Neural crest cell (in vitro differentiated cells): Measurements from ENCODE around the gene GSTT2B. TPM values are rescaled to one million over a fixed set of nuclear protein-coding genes. Genes with fewer than 3 reads are reported as not detected.
"Not testable (repeated sequence)": the region's sequence is repeated elsewhere in the genome, so short reads cannot be mapped to it uniquely, and the experiment has no call there.

Source experiments
- DNase-seq: peaks from one replicate; pipeline ENCODE4 v3.0.0; 2021; ENCODE audit warnings: low read depth, mixed read lengths, low spot score
- H3K27ac Mint-ChIP-seq: one replicate; pipeline ENCODE4 v1.8.0; 2021; ENCODE audit warnings: mild to moderate bottlenecking, mixed read lengths; ENCODE audit not compliant: unreplicated experiment
- H3K27me3 Mint-ChIP-seq: 2 replicates; pipeline ENCODE4 v1.8.0; 2021; ENCODE audit warnings: low read depth, mild to moderate bottlenecking, mixed read lengths
- H3K36me3 Mint-ChIP-seq: 2 replicates; pipeline ENCODE4 v1.8.0; 2021; ENCODE audit warnings: low read depth, mild to moderate bottlenecking, mixed read lengths
- H3K4me1 Mint-ChIP-seq: 2 replicates; pipeline ENCODE4 v1.8.0; 2021; ENCODE audit warnings: mixed read lengths
- H3K4me3 Mint-ChIP-seq: one replicate; pipeline ENCODE4 v1.8.0; 2021; ENCODE audit warnings: mild to moderate bottlenecking, mixed read lengths
- H3K9me3 Mint-ChIP-seq: 2 replicates; pipeline ENCODE4 v1.8.0; 2021; ENCODE audit warnings: mixed read lengths
- total RNA-seq: library from RNA; stranded (reverse); gene quantifications from 2 replicates; pipeline ENCODE4 v1.2.1, GENCODE V29; 2021
- TF ChIP-seq, protein P1 (sequence below): fragments of 200-600 bp; sonication (generic); conservative IDR thresholded peaks from 2 replicates; pipeline ENCODE4 v1.5.0; 2021; ENCODE audit warnings: antibody characterized with exemption, mild to moderate bottlenecking

Gene GSTT2B
- total RNA-seq, 1 donor from 2014 or later = 2.1 TPM

DNA sequence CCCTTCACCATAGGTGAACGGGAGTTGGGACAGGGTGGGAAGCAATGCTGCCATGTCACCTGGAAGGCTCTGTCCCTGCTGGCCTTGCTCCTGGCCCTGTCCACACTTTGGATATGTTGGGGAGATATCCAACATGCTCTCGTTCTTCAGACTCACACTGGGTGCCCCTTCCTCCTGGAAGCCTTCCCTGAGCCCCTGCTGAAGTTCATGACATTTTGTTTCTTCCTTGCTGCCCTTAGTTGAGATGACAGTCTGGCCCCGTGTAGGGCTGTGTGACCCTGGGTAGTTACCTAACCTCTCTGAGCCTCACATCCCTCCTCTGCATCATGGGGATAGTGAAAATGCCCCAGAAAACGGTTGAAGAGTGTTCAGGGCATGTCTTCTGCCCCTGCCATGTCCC is 7.5 kb downstream of the GSTT2B start:
- H3K9me3 Mint-ChIP-seq, H3K27me3 Mint-ChIP-seq, H3K4me3 Mint-ChIP-seq, DNase-seq, H3K36me3 Mint-ChIP-seq, H3K27ac Mint-ChIP-seq, H3K4me1 Mint-ChIP-seq: not testable (repeated sequence)

DNA sequence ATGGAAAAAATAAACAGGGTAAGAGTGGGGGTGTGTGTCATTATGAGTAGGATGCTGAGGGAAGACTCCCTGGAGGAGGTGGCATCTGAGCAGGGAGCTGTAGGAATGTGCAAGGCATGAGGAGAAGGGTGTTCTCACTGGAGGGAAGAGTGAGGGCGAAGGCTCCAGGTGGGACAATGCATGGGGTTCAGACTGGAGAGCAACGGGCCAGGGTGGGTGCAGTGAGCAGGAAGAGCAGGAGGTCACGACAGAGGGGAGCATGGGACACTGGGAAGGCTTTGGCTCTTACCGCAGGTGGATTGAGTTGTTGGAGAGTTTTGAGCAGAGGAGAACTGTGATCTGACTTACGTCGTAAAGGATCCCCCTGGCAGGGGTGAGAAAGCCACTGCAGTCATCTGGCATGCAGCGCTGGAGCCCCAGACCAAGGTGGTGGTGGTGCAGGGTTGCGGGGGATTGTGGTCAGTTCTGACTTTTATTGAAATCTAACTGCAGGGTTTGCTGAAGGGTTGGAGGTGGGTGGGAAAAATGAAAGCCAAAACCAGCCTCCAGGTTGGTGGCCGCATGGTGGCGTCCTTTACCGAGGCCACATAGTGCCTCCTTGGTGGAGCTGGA is 8.1 kb downstream of the GSTT2B start:
- DNase-seq, H3K27me3 Mint-ChIP-seq, H3K4me3 Mint-ChIP-seq, H3K36me3 Mint-ChIP-seq, H3K9me3 Mint-ChIP-seq, H3K4me1 Mint-ChIP-seq: not testable (repeated sequence)
- H3K27ac Mint-ChIP-seq = peak overlapping the region; percentile 73

DNA sequence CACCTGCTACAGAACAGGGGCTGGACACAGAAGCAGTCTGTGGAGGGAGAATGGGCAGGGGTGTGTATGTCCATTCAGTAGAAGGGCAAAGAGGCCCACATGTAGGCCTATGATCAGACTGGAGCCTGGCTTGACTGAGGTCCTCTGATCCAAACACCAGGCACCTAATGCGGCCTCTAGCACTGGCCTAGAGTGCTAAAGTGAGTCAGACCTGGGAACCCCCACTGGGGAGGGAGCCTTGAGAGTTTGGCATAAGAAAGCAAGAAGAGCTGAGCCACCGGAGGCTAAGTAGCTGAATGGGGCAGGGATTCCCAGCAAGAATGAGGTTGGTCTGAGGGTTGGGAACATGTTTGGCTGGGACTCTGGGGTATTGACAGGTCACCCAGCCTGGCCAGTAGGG is 9.6 kb downstream of the GSTT2B start:
- not testable (repeated sequence) for H3K9me3 Mint-ChIP-seq, DNase-seq, H3K27me3 Mint-ChIP-seq, H3K4me3 Mint-ChIP-seq, H3K36me3 Mint-ChIP-seq, H3K4me1 Mint-ChIP-seq
- H3K27ac Mint-ChIP-seq = peak overlapping the region; percentile 81

DNA sequence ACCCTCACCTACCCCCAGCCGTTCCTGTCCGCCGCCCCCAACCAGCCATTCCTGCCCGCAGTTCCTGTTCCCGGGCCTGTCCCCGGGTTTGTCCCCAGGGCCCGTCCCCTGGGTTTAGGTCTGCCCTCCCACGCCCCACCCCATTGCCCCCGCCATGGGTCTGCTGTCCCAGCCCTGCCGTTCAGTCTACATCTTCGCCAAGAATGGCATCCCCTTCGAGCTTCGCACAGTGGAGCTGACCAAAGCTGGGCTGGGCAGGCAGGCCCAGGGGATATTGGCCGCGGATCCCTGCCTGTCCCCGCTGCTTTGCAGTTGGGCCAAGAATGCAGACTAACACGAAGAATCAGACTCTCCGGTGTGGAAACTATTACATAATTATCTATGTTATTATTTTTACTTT is 11.2 kb downstream of the GSTT2B start:
- not testable (repeated sequence) for H3K27me3 Mint-ChIP-seq, H3K9me3 Mint-ChIP-seq, H3K27ac Mint-ChIP-seq, H3K4me3 Mint-ChIP-seq, DNase-seq, H3K36me3 Mint-ChIP-seq, H3K4me1 Mint-ChIP-seq

DNA sequence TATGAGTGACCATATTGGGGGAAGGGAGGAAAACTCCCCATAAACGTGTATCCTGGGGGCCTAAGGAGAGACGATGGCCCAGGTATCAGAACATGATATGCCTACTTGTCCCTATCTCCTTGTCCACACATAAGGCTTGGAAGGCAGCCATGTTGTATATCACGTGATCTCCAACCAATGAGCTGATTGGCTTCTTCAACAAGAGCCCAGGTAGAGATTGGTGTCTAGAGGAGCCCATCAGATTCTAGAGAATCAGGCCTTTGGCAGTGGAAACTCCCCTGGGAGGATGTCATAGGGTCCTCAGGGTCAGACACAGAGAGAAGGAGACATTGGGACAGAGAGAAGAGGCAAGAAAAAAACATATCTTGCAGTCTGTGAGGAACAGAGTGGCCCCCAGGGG is 13.6 kb downstream of the GSTT2B start:
- not testable (repeated sequence) for H3K27ac Mint-ChIP-seq, H3K4me3 Mint-ChIP-seq, DNase-seq, H3K9me3 Mint-ChIP-seq, H3K27me3 Mint-ChIP-seq, H3K4me1 Mint-ChIP-seq, H3K36me3 Mint-ChIP-seq

DNA sequence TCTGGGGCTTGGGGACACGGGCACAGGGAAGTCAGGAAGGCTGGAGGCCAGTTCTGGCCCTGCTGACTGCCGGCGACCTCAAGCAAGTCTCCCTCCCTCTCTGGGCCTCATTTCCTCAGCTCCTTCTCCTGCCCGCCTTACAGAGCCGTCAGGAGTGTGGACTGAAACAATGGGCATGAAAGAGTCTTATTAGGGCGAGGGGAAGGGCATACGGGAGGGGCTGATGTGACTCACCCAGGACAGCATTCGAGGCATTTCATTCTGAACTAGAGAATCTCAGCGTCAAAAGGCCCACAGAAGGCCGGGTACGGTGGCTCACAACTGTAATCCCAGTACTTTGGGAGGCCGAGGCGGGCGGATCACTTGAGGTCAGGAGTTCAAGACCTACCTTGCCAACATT is 20.8 kb downstream of the GSTT2B start:
- H3K27ac Mint-ChIP-seq, DNase-seq, H3K36me3 Mint-ChIP-seq, H3K4me3 Mint-ChIP-seq, H3K9me3 Mint-ChIP-seq, H3K4me1 Mint-ChIP-seq, H3K27me3 Mint-ChIP-seq: not testable (repeated sequence)

DNA sequence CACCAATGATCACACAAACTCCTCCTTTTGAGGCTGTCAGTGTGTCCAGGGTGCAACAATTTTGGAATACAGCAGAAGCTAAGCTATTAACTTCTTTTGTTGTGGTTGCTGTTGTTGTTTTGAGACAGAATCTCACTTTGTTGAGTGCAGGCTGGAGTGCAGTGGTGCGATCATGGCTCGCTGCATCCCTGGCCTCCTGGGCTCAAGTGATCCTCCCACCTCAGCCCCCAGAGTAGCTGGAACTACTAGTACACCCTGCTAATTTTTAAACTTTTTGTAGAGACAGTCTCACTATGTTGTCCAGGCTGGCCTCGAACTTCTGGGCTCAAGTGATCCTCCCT is 22.0 kb downstream of the GSTT2B start:
- no peaks in the 10 kb centered on the region for H3K9me3 Mint-ChIP-seq
- H3K27ac Mint-ChIP-seq = no peak overlapping the region
- no peaks in the 10 kb centered on the region for H3K4me1 Mint-ChIP-seq
- no peaks in the 10 kb centered on the region for H3K27me3 Mint-ChIP-seq
- H3K36me3 Mint-ChIP-seq = no peaks in the 10 kb centered on the region
- no peak for DNase-seq
- H3K4me3 Mint-ChIP-seq = no peak overlapping the region
- TF ChIP-seq, protein P1, sequence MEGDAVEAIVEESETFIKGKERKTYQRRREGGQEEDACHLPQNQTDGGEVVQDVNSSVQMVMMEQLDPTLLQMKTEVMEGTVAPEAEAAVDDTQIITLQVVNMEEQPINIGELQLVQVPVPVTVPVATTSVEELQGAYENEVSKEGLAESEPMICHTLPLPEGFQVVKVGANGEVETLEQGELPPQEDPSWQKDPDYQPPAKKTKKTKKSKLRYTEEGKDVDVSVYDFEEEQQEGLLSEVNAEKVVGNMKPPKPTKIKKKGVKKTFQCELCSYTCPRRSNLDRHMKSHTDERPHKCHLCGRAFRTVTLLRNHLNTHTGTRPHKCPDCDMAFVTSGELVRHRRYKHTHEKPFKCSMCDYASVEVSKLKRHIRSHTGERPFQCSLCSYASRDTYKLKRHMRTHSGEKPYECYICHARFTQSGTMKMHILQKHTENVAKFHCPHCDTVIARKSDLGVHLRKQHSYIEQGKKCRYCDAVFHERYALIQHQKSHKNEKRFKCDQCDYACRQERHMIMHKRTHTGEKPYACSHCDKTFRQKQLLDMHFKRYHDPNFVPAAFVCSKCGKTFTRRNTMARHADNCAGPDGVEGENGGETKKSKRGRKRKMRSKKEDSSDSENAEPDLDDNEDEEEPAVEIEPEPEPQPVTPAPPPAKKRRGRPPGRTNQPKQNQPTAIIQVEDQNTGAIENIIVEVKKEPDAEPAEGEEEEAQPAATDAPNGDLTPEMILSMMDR = no peak

DNA sequence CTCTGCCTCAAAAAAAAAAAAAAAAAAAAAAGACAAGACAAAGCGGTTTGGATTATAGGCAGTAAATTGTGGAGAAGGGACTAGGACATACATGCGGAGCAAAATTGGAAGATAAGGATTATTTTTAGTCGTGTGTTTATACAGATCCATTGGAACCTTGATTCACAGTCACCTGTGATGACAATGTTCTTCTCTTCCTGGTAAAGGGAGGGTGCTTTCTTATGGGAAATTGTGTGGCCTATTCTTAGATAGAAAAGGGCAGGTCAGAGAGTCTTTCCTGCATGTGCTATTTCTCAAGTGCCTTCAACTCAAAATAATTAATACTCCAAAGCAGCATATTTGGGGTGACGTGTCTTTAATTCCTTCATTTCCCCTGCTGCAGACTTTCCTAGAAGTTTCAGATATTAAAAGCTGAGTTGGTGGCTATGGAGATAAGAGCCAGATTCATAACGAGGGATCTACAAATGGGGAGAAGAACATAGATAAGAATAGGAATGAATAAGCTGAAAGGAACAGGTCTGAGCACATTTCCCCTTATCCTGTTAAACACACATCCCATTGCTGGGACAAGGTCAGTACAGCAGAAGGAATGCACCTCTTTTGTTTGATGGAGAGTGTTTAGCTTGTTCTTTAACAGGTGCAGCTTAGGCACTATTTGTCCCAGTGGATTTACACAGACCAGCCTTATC is 22.5 kb downstream of the GSTT2B start:
- Mint-ChIP-seq H3K4me1 (no peaks in the 10 kb centered on the region), H3K27me3 (no peaks in the 10 kb centered on the region), H3K4me3 (no peak overlapping the region), H3K27ac (no peak overlapping the region), H3K36me3 (no peaks in the 10 kb centered on the region), H3K9me3 (no peaks in the 10 kb centered on the region)
- TF ChIP-seq, protein P1 = no peak
- DNase-seq = no peak
